Measurements from ENCODE around the gene PPM1A.

The PPM1A gene

GRCh38 chr14:60248697-60249318, at the start of gene PPM1A:
TSS of gene PPM1A (plus strand) at chr14:60249221. CDS start at chr14:60282704, 33,483 bp downstream.
- DNase-seq (ENCODE audit: low spot score), result peak; percentile 96

GRCh38 chr14:60199321-60199720, 49.7 kb upstream of the PPM1A start:
- no peak for DNase-seq (ENCODE audit: low spot score)

- no peak for DNase-seq (ENCODE audit: low spot score)
Measured at GRCh38 chr14:60204104-60204842, 44.7 kb upstream of the PPM1A start.

- no peak for DNase-seq (ENCODE audit: low spot score)
Measured at GRCh38 chr14:60204843-60205774, 43.9 kb upstream of the PPM1A start.

GRCh38 chr14:60206249-60206670, 42.8 kb upstream of the PPM1A start:
- DNase-seq (ENCODE audit: low spot score), result no peak

GRCh38 chr14:60206837-60207533, 42.0 kb upstream of the PPM1A start:
- no peak for DNase-seq (ENCODE audit: low spot score)

GRCh38 chr14:60210703-60211102, 38.3 kb upstream of the PPM1A start:
- no peak for DNase-seq (ENCODE audit: low spot score)

- no peak for DNase-seq (ENCODE audit: low spot score)
Measured at GRCh38 chr14:60211153-60211552, 37.9 kb upstream of the PPM1A start.

- DNase-seq (ENCODE audit: low spot score), result no peak
Measured at GRCh38 chr14:60212503-60213371, 36.3 kb upstream of the PPM1A start.

- DNase-seq (ENCODE audit: low spot score), result no peak
Measured at GRCh38 chr14:60214003-60214402, 35.0 kb upstream of the PPM1A start.

- DNase-seq (ENCODE audit: low spot score), result no peak
Measured at GRCh38 chr14:60214415-60215126, 34.5 kb upstream of the PPM1A start.

GRCh38 chr14:60215127-60215444, 33.9 kb upstream of the PPM1A start:
- DNase-seq (ENCODE audit: low spot score), result no peak

- DNase-seq (ENCODE audit: low spot score), result no peak
Measured at GRCh38 chr14:60215520-60216420, 33.3 kb upstream of the PPM1A start.

GRCh38 chr14:60217713-60218112, 31.3 kb upstream of the PPM1A start:
- DNase-seq (ENCODE audit: low spot score), result no peak

- DNase-seq (ENCODE audit: low spot score), result no peak
Measured at GRCh38 chr14:60220084-60220483, 28.9 kb upstream of the PPM1A start.

- DNase-seq (ENCODE audit: low spot score), result no peak
Measured at GRCh38 chr14:60220917-60221316, 28.1 kb upstream of the PPM1A start.

- DNase-seq (ENCODE audit: low spot score), result no peak
Measured at GRCh38 chr14:60221457-60221856, 27.6 kb upstream of the PPM1A start.

- DNase-seq (ENCODE audit: low spot score), result no peak
Measured at GRCh38 chr14:60222820-60223219, 26.2 kb upstream of the PPM1A start.

GRCh38 chr14:60225265-60225664, 23.8 kb upstream of the PPM1A start:
- DNase-seq (ENCODE audit: low spot score), result no peak

Measured in CD4-positive, alpha-beta T cell treated with Interleukin-2 at 100 ng/mL for 4 hours (primary cell).